Islet of Langerhans (tissue), 1 donor: ENCODE data around the gene RNF180.
"Not testable (repeated sequence)": the region's sequence is repeated elsewhere in the genome, so short reads cannot be mapped to it uniquely, and the experiment has no call there.

ENCODE experiments used
- FAIRE-seq: peaks from one replicate; lab custom pipeline; 2011; peaks lifted over from hg19 to GRCh38; lab: Jason Lieb, UNC

RNF180 gene

GRCh38 chr5:64286381-64286780 lies 120.7 kb downstream of the RNF180 start:
- no peak for FAIRE-seq

DNA sequence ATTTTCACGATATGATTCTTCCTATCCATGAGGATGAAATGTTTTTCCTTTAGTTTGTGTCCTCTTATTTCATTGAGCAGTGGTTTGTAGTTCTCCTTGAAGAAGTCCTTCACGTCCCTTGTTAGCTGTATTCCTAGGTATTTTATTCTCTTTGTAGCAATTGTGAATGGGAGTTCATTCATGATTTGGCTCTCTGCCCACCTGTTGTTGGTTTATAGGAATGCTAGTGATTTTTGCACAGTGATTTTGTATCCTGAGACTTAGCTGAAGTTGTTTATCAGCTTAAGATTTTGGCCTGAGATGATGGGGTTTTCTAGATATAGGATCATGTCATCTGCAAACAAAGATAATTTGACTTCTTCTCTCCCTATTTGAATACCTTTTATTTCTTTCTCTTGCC lies 122.9 kb downstream of the RNF180 start:
- not testable (repeated sequence) for FAIRE-seq

DNA sequence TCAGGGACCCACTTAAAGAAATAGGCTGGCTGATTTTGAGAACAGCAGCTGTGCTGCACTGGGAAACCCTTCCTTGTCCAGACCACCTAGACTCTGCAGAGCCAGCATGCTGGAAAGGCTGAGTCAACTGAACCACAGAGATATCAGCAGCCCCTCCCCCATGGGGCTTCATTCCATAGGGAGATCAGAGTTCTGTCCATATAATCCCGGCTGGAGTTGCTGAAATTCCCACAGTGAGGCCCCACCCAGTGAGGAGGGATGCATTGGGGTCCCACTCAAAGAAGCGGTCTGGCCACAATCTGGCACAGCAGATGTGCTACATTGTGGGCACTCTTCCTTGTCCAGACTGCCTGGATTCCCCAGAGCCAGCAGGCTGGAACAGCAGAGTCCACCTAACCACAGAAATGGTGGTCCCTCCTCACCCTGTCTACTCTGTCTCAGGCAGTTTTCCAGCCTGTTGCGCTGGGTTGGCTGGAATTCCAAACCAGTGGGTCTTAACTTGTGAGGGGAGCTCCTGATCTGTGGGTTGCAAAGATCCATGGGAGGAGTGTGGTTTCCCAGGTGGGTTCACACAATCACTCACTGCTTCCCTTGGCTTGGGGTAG lies 127.1 kb downstream of the RNF180 start:
- FAIRE-seq = no peak

DNA sequence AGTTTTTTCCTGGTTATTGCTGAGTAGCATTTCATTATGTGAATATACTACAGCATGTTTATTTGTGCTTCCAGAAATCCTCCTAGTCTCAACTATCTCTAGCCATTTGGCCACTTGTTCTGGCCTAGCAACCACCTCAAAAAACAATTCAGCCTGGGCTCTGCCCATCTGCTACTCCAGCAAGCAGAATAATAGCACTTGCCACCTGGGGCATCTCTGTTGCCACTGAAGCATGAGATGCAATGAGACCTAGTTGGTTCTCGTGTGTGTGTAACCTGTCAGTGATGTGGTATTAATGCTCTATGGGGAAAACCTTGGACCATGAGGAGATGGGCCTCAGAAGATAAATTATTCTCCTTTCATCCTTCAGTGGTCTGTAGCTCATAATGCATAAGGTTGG lies 129.5 kb downstream of the RNF180 start:
- FAIRE-seq = no peak

DNA sequence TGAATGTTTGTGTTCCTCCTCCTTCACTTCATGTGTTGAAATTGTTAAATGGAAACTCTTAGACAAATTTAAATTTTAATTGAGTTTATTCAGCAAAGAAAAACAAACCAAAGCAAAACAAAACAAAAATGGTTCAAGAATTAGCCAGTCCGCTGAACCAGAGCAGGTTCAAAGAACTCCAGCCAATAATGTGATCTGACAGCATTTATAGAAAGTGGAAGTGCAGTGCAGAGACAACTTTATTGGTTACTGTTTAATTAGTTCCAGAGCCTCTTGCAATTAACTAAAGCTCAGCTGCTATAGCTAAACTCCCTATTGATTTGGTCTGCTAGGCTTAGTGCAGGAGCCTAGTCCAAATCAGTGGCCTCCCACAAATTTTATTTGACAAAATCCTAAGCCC lies 132.9 kb downstream of the RNF180 start:
- FAIRE-seq = no peak

- no peak for FAIRE-seq
These were observed 134.2 kb downstream of the RNF180 start for GRCh38 chr5:64299805-64300204.

DNA sequence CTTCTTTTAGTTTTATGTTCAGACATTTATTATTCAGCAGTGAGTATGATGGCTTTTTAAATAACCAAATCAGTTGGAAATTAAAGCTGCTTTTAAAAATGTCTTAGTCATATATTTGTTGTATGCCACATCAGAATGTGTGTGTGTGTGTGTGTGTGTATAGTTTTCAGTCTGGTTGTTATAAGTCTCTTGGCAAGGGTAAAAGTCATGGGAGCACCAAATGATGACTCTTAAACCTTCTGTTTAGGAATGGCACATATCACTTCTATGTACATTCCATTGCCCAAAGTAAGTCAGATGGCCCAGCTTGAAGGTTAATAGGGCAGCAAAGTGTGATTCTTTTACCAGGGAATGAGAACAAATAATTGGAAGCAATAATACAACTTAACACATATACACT lies 135.9 kb downstream of the RNF180 start:
- FAIRE-seq = no peak

GRCh38 chr5:64308135-64308534 lies 142.5 kb downstream of the RNF180 start:
- FAIRE-seq = no peak

DNA sequence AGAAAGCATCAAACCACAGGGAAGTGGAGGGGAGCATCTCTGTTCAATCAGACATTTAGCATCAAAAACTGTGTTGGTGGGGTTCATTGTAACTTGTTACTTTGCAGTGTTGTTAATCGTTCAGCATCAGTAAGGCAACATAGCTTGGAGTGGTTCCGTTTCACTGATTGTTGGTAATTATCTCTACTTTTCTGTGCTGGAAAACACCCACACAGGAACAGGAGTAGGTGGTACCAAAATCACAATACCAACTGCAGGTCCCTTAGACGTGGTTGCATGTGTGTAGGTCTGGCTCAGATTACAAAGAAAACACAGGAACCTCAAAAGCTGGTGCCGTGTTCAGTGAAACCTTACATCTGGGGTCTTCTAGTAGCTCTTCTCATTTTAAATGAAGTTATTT lies 146.8 kb downstream of the RNF180 start:
- no peak for FAIRE-seq

DNA sequence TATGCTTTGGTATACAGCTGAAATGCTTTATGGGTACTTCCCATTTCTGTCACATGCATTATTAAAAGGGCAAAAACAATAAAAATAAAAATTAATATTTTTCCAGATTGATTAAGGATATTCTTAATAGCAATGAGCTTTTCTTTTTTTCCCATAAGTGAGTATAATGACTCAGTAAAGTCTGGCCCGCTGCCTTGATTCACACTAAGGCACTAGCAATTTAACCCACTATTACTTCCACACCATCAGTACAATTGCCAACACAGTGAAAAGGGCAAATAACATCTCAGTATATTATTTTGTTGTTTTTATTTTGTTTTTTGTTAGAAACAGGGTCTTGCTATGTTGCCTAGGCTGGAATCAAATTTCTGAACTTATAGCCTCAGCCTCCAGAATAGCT lies 150.1 kb downstream of the RNF180 start:
- FAIRE-seq = no peak

GRCh38 chr5:64318175-64318574 lies 152.5 kb downstream of the RNF180 start:
- FAIRE-seq = no peak

DNA sequence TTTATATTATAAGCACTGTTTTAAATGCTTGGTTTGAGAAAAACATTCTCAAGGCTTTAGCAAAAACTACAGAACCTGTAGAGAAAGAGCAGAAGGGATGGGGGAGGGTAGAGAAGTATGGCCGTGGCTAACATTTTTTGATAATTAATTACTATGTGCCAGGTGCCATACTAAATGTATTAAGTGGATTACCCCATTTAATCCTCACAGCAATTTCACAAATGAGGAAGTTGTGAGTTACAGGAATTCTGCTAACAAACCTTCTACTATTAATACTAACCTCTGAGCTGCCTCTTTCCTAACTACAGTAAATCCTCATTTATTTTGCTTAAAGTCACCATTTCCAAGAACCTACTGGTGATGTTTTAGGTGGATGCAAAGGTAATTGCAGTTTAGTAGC lies 157.9 kb downstream of the RNF180 start:
- FAIRE-seq = no peak

GRCh38 chr5:64330728-64331231 lies 165.1 kb downstream of the RNF180 start:
- no peak for FAIRE-seq

- FAIRE-seq = no peak
These were observed 166.1 kb downstream of the RNF180 start for GRCh38 chr5:64331597-64332277.

- no peak for FAIRE-seq
These were observed 168.2 kb downstream of the RNF180 start for GRCh38 chr5:64333886-64334285.

- no peak for FAIRE-seq
These were observed 174.1 kb downstream of the RNF180 start for GRCh38 chr5:64339769-64340168.

- no peak for FAIRE-seq
These were observed 174.7 kb downstream of the RNF180 start for GRCh38 chr5:64340293-64340692.

- no peak for FAIRE-seq
These were observed 175.7 kb downstream of the RNF180 start for GRCh38 chr5:64341340-64341739.

DNA sequence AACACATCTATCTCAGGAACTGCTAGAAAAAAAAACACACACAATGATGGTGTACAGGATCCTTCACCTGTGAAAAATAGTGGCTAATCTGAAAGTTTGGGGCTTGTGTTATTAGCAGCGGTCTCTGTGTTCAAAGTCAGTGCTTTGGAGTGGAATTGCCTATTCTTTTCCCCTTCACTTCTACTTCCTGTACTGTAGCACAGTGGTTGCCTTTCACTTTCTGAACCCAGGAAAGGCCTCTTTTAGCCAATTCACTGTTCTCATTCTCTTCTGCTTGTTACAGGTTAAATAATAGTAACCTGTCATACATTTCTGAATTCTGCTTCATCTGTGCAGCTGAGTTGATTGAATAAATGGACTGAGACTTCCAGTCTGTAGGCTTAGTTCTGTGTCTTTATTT lies 178.9 kb downstream of the RNF180 start:
- no peak for FAIRE-seq

DNA sequence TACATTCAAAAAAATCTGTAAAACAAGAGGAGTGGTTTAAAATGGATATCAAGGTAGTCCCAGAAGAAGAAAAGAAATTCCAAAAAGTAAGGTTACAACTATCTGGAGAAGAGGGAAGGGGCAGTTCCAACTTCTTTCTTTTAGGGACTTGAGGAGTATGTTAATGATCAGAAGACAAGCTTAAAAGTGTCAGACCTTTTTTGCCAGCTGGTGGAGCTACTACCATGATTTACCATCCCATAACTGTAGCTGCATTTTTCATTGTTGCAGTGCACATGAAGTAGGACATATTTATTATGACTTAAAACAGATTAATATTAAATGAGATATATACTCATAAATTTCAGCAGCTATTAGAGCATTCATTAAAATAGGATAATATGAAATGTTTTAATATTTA lies 181.7 kb downstream of the RNF180 start:
- no peak for FAIRE-seq

- FAIRE-seq = no peak
These were observed 198.8 kb downstream of the RNF180 start for GRCh38 chr5:64364426-64364825.

- no peak for FAIRE-seq
These were observed 219.1 kb downstream of the RNF180 start for GRCh38 chr5:64384765-64385164.

DNA sequence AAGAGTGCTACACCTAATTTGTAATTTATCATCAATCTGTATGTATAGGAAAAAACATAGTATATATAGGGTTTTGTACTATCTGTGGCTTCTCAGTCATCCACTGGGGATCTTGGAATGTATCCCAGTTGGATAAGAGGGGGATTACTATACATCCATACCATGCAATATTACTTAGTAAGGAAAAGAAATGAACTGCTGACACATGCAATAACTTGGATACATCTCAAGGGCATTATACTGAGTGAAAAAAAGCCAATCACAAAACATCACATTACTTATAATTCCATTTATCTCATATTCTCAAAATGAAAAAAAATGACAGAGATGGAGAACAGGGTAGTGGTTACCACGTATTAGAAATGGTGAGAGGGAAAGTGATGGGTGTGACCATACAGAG lies 231.9 kb downstream of the RNF180 start:
- no peak for FAIRE-seq

DNA sequence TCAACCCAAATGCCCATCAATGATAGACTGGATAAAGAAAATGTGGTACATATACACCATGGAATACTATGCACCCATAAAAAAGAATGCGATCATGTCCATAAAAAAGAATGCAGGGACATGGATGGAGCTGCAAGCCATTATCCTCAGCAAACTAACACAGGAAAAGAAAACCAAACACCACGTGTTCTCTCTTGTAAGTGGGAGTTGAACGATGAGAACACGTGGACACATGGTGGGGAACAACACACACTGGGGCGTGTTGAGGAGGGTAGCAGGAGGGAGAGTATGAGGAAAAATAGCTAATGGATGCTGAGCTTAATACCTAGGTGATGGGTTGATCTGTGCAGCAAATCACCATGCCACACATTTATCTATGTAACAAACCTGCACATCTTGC lies 233.1 kb downstream of the RNF180 start:
- not testable (repeated sequence) for FAIRE-seq
